MCF 10A (cell line): ENCODE measurements around the gene PCDHA9. TPM values are rescaled to one million over a fixed set of nuclear protein-coding genes. Genes with fewer than 3 reads are reported as not detected.
A peak's percentile ranks its signal among the peaks of the same experiment; 100 is the strongest.
"Not testable (repeated sequence)": the region's sequence is repeated elsewhere in the genome, so short reads cannot be mapped to it uniquely, and the experiment has no call there.

ENCODE experiments used
- BruUV-seq: library from RNA; stranded (reverse); fragments of 400-500 nt; replicated peaks from 2 replicates; lab custom pipeline; 2021; lab: Mats Ljungman, UMichigan
- CTCF ChIA-PET: fragments of 300-600 bp; sonication (Branson Sonifier 250); formaldehyde crosslinking; extraction: SDS; loops from one replicate; lab custom pipeline; 2021; ENCODE audit warnings: antibody characterized with exemption, inconsistent platforms; lab: Yijun Ruan, JAX
- POLR2A ChIA-PET: fragments of 300-600, 350-650 bp; sonication (Branson Sonifier 250); formaldehyde crosslinking; extraction: SDS; loops from one replicate; lab custom pipeline; 2020; ENCODE audit warnings: antibody characterized with exemption, inconsistent platforms; lab: Yijun Ruan, JAX
- DNase-seq: peaks from one replicate; pipeline ENCODE4 v3.0.0-alpha.2; 2018; ENCODE audit not compliant: unreplicated experiment
- H3K27ac Mint-ChIP-seq: one replicate; pipeline ENCODE4 v1.8.0; 2022; ENCODE audit warnings: mild to moderate bottlenecking, low read depth, mixed read lengths; ENCODE audit not compliant: unreplicated experiment
- H3K27me3 Mint-ChIP-seq: one replicate; pipeline ENCODE4 v1.8.0; 2022; ENCODE audit warnings: mixed read lengths; ENCODE audit not compliant: insufficient read depth, unreplicated experiment
- H3K36me3 Mint-ChIP-seq: one replicate; pipeline ENCODE4 v1.8.0; 2022; ENCODE audit warnings: mild to moderate bottlenecking, moderate library complexity, mixed read lengths; ENCODE audit not compliant: insufficient read depth, unreplicated experiment
- H3K4me1 Mint-ChIP-seq: one replicate; pipeline ENCODE4 v1.8.0; 2022; ENCODE audit warnings: mixed read lengths; ENCODE audit not compliant: insufficient read depth, unreplicated experiment
- H3K4me3 Mint-ChIP-seq: one replicate; pipeline ENCODE4 v1.8.0; 2022; ENCODE audit warnings: mild to moderate bottlenecking, moderate library complexity, mixed read lengths; ENCODE audit not compliant: unreplicated experiment
- H3K9me3 Mint-ChIP-seq: one replicate; pipeline ENCODE4 v1.8.0; 2022; ENCODE audit warnings: mixed read lengths; ENCODE audit not compliant: unreplicated experiment
- intact Hi-C: fragments of 100-400 bp; cut with micrococcal nuclease; formaldehyde crosslinking; loops from 2 replicates; pipeline ENCODE4 v1.14.1; 2022
- total RNA-seq: library from RNA; stranded (reverse); gene quantifications from 2 replicates; pipeline ENCODE4 v1.2.3, GENCODE V29; 2022
- TF ChIP-seq, protein P1 (sequence below): fragments of 200-600 bp; IDR thresholded peaks from one replicate; pipeline ENCODE4 v1.8.0; 2022; ENCODE audit warnings: antibody characterized with exemption, mild to moderate bottlenecking; ENCODE audit not compliant: unreplicated experiment

The PCDHA9 gene
- total RNA-seq, 1 experiment from 2014 or later: 0.28 TPM

DNA sequence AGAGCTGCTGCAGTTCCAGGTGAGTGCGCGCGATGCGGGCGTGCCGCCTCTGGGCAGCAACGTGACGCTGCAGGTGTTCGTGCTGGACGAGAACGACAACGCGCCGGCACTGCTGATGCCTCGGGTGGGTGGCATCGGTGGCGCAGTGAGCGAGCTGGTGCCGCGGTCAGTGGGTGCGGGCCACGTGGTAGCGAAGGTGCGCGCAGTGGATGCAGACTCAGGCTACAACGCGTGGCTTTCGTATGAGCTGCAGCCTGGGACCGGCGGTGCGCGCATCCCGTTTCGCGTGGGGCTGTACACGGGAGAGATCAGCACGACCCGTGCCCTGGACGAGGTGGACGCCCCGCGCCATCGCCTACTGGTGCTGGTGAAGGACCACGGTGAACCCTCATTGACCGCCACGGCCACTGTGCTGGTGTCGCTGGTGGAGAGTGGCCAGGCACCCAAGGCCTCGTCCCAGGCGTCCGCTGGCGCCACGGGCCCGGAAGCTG is 45.4 kb upstream of the PCDHA9 start:
- no peak overlapping the region for H3K4me3 Mint-ChIP-seq
- intact Hi-C loops: no loop called here
- POLR2A ChIA-PET: no interaction called here
- CTCF ChIA-PET: interaction anchor here (0.6 kb wide), 2 partner anchors 175 to 240 kb away, joined by 3 read pairs; no protein-coding TSS in a partner anchor
- TF ChIP-seq, protein P1, sequence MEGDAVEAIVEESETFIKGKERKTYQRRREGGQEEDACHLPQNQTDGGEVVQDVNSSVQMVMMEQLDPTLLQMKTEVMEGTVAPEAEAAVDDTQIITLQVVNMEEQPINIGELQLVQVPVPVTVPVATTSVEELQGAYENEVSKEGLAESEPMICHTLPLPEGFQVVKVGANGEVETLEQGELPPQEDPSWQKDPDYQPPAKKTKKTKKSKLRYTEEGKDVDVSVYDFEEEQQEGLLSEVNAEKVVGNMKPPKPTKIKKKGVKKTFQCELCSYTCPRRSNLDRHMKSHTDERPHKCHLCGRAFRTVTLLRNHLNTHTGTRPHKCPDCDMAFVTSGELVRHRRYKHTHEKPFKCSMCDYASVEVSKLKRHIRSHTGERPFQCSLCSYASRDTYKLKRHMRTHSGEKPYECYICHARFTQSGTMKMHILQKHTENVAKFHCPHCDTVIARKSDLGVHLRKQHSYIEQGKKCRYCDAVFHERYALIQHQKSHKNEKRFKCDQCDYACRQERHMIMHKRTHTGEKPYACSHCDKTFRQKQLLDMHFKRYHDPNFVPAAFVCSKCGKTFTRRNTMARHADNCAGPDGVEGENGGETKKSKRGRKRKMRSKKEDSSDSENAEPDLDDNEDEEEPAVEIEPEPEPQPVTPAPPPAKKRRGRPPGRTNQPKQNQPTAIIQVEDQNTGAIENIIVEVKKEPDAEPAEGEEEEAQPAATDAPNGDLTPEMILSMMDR: no peak
- H3K27ac Mint-ChIP-seq: no peak overlapping the region
- no peaks in the 10 kb centered on the region for H3K27me3 Mint-ChIP-seq
- no peaks in the 10 kb centered on the region for H3K4me1 Mint-ChIP-seq
- H3K36me3 Mint-ChIP-seq: no peaks in the 10 kb centered on the region
- H3K9me3 Mint-ChIP-seq: peaks cover 7% of the 10 kb centered on the region
- DNase-seq: no peak
- no TSS peak for BruUV-seq

DNA sequence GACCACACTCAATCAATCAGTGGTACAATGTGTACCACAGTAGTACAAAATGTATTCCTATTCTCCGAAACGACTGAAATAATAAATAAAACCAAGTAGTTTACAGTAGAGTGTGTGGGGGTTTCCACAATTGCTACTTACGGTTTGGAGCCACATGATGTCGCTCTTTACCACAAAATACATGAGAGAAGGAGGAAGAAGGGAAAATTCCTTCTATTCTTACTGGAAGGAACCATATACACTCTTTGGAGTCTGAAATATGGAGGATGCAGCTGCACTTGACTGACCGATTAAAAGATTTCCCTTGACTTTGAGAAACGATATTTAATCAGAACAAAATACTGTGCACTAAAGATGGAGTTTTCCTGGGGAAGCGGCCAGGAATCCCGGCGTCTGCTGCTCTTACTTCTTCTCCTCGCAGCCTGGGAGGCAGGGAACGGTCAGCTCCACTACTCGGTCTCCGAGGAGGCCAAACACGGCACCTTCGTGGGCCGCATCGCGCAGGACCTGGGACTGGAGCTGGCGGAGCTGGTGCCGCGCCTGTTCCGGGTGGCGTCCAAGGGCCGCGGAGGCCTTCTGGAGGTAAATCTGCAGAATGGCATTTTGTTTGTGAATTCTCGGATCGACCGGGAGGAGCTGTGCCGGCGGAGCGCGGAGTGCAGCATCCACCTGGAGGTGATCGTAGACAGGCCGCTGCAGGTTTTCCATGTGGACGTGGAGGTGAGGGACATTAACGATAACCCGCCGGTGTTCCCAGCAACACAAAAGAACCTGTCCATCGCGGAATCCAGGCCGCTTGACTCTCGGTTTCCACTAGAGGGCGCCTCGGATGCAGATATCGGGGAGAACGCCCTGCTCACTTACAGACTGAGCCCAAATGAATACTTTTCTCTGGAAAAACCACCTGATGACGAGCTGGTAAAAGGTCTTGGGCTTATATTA is 41.1 kb upstream of the PCDHA9 start, which contains the start of gene PCDHA4:
Gene PCDHA4, plus strand, starts transcription at position 235 of the 942 bp plus-strand sequence.
- peaks cover 8% of the 10 kb centered on the region for H3K9me3 Mint-ChIP-seq

DNA sequence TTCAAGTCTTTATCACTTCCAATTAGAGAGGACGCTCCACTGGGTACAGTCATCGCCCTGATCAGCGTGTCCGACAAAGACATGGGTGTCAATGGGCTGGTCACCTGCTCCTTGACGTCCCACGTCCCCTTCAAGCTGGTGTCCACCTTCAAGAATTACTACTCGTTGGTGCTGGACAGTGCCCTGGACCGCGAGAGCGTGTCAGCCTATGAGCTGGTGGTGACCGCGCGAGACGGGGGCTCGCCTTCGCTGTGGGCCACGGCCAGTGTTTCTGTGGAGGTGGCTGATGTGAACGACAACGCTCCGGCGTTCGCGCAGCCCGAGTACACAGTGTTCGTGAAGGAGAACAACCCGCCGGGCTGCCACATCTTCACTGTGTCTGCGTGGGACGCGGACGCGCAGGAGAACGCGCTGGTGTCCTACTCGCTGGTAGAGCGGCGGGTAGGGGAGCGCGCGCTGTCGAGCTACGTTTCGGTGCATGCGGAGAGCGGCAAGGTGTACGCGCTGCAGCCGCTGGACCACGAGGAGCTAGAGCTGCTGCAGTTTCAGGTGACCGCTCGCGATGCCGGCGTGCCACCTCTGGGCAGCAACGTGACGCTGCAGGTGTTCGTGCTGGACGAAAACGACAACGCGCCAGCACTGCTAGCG is 39.8 kb upstream of the PCDHA9 start:
- H3K4me1 Mint-ChIP-seq, H3K27me3 Mint-ChIP-seq, intact Hi-C loops, H3K4me3 Mint-ChIP-seq, DNase-seq, BruUV-seq, H3K36me3 Mint-ChIP-seq, H3K27ac Mint-ChIP-seq: not testable (repeated sequence)
- CTCF ChIA-PET: interaction anchor here (0.6 to 6.4 kb wide), 31 partner anchors 8 to 758 kb away, joined by 3 to 61 read pairs (median 5); partner anchors contain the start of genes PCDHA1, PCDHA12, PCDHA5 and PCDHA6
- peaks cover 15% of the 10 kb centered on the region for H3K9me3 Mint-ChIP-seq
- POLR2A ChIA-PET: interaction anchor here (0.9 to 3.9 kb wide), 6 partner anchors 9 to 232 kb away, joined by 3 to 38 read pairs (median 8); partner anchors contain the start of genes PCDHA6 and PCDHAC1

More for the DNA sequence above, 41.1 kb upstream of the PCDHA9 start, which contains the start of gene PCDHA4:
- Mint-ChIP-seq H3K4me3 (peak within 1 kb of the TSS; percentile 55), H3K27ac (no peak within 1 kb of the TSS), H3K27me3 (no peaks in the 10 kb centered on the region), H3K4me1 (no peaks in the 10 kb centered on the region), H3K36me3 (no peaks in the 10 kb centered on the region)
- intact Hi-C loops: loop anchor here (1.0 kb wide), 1 partner anchor 234 kb away; no protein-coding TSS in a partner anchor
- POLR2A ChIA-PET: interaction anchor here (0.7 to 3.9 kb wide), 7 partner anchors 10 to 348 kb away, joined by 3 to 38 read pairs (median 7); partner anchors contain the start of genes PCDHA6 and PCDHAC1
- CTCF ChIA-PET: interaction anchor here (0.6 to 6.4 kb wide), 48 partner anchors 9 to 774 kb away, joined by 3 to 61 read pairs (median 4); partner anchors contain the start of genes PCDHA1, PCDHA12, PCDHA5 and PCDHA6
- no TSS peak for BruUV-seq
- TF ChIP-seq, protein P1: peak; percentile 38
- DNase-seq: peak; percentile 18

DNA sequence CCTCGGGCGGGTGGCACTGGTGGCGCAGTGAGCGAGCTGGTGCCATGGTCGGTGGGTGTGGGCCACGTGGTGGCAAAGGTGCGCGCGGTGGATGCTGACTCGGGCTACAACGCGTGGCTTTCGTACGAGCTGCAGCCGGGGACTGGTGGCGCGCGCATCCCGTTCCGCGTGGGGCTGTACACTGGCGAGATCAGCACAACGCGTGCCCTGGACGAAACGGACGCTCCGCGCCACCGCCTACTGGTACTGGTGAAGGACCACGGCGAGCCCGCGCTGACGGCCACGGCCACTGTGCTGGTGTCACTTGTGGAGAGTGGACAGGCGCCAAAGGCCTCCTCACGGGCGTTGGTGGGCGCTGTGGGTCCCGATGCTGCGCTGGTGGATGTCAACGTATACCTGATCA is 39.3 kb upstream of the PCDHA9 start:
- ChIA-PET CTCF (interaction anchor here (2.1 to 6.4 kb wide), 2 partner anchors 32 to 232 kb away, joined by 8 to 61 read pairs; no protein-coding TSS in a partner anchor), POLR2A (no interaction called here)
- no peak overlapping the region for H3K27ac Mint-ChIP-seq
- no TSS peak for BruUV-seq
- H3K4me3 Mint-ChIP-seq: no peak overlapping the region
- no peaks in the 10 kb centered on the region for H3K27me3 Mint-ChIP-seq
- H3K36me3 Mint-ChIP-seq: no peaks in the 10 kb centered on the region
- TF ChIP-seq, protein P1: no peak
- DNase-seq: no peak
- H3K4me1 Mint-ChIP-seq: no peaks in the 10 kb centered on the region
- peaks cover 11% of the 10 kb centered on the region for H3K9me3 Mint-ChIP-seq
- intact Hi-C loops: no loop called here
